Hematopoietic multipotent progenitor cell treated with erythropoietin and hydrocortisone succinate and interleukin-3 and kit ligand, for 15 days (in vitro differentiated cells): Measurements from ENCODE around the gene SCUBE1.

Experiments used
- DNase-seq: peaks from one replicate; pipeline ENCODE4 v3.0.0-alpha.2; 2015; ENCODE audit warnings: low spot score

The SCUBE1 gene

DNA sequence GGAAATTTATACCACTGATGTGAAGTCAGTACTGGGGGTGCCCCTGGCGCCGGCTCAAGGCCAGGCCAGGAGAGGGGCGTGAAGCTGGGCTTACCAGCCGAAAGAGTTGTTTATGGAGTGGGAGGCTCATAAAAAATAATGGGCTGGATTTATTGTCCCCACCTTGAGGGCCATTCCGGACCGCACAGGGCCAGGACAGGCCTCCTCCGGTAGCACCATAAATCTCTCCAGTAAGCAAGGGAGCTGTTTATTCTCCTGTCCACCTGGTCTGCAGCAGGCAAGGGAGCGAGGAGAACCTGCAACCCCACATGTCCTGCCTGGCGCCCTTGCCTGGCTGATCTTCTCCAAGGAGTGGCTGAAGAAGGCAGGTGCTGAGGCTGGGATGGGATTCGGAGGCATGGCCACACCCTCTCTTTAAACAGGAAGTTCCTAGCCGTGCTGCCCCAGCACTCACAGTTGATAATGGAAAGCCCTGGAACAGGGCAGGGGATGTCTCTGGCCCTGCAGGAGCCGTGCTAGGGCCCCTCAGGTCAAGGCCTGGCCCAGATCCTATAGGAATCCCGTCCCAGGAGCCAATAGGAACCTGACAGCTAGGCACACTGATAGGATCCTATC, 65.1 kb downstream of the SCUBE1 start:
- DNase-seq = no peak

DNA sequence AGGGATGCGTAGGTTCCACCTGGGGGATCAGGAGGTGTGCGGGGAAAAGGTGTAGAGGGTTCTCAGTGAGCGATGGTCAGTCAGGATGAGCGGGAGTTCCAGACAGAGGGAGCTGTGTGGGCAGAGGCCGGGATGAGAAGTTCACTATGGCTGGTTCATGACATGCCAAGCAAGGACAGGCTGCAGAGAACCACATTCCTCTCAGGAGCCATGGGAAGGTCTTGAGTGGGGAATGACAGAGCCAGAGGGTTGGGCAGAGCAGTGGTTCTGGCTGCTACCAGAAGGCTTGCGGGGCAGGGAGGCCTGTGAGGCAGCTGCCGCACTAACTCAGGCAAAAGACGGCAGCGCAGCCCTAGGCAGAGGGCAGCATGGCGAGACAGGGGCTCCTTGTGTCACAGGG, 66.1 kb downstream of the SCUBE1 start:
- no peak for DNase-seq

DNA sequence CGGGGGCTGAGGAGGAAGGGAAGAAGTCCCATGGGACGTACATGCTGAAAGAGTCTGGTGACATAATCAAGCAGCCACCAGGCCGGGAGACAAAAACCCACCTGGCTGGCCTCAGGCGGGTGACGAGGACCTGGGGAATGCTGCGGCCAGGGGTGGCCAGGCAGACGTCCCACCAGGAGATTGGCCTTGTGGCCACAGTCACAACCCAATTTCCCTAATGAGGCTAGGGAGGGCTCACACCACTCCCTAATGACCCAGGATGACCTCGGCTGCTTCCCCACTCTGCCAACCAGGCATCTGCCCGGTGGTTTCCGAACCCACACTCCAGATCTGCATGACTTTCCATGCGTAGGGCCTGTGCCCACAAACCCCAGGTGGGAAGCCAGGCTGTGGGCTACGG, 66.9 kb downstream of the SCUBE1 start:
- DNase-seq = no peak

DNA sequence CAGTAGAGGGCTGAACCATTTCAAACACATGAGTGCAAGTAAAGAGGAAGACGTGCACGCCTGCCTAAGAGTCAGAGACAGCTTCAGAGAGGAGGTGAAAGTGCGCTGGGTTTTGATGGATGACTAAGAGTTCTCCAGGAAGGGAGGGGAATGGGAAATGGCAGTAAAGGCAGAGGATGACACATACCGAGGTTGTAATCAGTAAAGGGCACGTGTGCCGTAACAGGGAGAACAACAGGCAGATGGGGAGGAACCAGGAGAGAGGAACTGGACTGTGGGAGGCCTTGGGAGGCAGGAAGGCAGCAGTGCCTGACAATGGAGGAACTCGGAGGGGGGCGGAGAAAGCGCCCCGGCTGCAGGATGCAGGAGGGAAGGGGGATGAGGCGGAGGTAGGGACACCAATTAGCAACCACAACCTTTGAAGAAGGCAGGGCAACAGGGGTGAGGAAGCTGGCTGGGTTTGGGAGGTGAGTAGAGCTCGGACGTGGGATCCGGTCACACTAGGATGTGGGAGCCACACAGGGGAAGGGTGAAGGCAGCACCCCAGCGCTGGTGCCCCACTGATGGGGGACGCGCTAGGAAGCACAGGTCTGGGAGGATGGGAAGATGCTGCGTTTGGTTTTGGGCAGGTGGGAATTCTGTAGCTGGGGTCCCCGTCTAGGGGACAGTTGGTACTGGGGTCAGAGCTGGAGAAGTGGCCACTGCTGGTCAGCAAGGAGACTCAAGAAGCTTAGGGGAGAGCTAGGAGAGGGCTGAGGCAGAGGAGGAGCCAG, 67.4 kb downstream of the SCUBE1 start:
- DNase-seq = no peak

DNA sequence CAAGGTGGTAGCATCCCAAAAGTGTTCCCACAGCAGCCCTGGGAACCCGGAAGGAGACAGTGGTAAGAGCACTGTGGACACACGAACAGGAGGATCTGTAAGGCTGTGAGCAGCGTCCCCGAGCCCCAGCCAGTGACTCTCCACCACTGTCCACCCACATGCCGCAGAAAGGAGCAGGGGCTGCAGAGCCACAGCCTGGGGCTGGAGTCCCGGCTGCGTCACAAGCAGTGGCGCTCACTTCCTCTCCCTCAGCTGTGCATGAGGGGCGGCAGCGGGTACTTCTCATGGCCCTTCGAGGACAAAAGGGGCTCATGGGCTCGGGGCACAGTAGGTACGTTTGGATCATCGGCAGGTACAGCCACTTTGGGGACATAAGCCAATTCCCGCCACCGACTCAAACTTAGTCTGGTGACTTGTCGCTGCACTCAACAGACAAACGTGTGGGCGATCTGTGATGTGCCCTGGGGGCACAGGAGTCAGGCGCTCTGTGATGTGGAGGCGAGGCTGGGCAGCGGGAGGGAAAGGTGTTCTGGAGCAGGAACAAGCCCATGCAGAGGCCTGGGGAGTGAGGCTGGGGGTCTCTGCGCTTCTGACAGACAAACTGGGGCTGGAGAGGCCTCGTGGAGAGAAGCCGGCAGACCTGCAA, 68.5 kb downstream of the SCUBE1 start:
- no peak for DNase-seq

DNA sequence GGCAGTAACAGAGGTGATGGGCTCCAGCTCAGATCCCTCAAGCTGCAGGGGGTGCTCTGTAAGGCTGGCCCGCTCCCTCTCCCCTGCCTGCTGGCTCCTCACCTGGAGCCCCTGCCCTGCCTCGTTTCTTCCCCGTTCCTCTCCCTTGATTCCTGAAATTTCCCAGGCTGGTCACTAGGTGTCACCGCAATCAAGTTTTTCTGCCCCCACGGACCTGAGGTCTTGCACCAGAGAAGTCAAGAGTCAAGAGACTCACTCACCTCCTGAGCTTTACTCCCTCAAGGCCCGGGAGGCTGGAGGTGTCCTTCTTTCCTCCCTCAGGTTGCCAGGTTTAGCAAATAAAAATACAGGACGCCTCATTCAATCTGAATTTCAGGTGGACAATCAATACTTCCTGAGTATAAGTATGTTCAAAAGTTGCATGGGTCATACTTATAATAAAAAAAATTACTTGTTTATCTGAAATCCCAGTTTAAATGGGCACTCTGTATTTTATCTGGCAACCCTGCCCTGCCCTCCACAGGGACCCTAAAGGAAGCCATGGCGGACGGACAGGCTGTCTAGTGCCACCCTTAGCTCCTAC, 69.2 kb downstream of the SCUBE1 start:
- peak; percentile 56 for DNase-seq

DNA sequence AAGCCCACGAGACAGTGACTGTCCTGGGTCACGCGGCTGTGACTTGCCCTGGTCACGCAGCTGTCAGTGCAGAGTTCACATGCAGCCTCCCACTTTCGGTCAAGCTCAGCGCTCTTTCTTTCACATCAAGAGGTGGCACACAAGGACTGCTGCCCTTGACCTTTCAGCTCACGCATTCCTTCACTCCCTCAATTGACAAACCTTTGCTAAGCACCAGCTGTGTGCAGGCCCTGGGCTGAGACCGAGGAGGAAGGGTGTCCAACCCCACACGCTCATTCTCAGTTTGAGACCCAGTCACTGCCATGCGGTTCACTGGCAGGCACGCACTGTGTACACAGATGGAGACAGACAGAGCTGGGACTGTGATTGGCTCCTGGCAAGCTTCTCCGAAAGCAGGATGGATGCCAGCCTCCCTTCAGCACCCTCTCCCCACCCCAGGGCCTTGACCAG, 70.3 kb downstream of the SCUBE1 start:
- no peak for DNase-seq

DNA sequence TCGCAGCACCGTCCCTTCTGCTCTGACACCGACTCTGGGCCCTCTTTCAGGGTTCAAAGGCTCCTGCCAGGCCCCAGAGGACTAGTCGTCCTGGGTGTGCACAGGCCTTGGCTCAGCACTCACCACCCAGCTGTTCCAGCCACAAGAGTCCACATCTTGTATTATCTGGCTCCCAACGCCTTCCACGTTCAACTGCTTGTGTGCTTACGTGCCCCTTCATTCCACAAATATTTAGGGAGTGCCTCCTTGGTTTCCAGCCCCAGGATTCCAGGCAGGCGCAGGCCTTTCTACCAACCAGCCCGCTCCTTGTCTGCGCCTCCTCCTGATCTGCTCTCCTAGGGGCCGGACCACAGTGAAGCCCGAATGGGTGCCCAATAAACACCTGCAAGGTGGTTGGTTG, 70.9 kb downstream of the SCUBE1 start:
- DNase-seq = no peak

DNA sequence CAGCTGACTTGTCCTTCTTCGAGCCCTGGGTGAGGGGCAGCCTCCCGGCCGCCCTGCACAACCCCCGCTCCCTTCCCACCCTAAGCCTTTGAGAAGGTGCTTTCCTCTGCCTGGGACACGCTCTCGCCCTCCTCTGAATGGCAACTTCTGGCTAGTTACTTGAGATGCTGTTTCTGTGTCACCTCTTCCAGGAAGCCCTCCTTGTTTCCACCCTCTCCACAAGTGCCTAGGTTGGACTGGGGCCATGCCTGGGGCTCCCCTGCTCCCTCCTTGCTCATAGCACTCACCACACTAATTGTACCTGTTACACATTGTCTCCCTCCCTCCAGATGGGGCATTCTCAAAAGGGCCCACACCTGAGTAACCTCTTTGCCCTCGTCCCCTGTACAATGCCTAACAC, 72.2 kb downstream of the SCUBE1 start:
- no peak for DNase-seq

DNA sequence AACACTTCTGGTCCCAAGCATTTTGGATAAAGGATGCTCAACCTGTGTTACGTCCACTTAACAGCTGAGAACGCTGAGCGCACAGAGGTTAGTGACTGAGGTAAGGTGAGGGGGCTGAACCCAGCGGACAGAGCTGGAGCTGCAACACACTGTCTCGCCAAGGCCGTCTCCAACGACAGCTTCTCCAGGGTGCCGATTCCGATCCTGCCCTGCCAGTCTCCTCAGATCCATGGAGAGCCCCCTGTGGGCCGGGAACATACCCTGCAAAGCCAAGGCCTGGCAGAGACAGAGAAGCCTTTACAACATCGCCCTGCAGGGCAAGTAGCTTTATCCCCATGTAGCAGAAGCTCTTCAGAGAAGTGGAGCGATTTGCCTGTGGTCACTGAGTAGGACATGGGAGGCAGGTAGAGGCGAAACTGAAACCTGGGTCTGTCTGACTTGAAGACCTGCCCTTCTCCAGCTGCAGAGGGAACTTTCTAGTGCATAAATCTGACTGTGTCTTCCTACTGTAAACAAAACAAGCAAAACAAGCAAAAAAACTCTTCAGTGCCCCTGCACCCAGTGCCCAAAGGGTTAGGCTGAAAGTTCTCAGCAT, 72.8 kb downstream of the SCUBE1 start:
- DNase-seq = no peak

DNA sequence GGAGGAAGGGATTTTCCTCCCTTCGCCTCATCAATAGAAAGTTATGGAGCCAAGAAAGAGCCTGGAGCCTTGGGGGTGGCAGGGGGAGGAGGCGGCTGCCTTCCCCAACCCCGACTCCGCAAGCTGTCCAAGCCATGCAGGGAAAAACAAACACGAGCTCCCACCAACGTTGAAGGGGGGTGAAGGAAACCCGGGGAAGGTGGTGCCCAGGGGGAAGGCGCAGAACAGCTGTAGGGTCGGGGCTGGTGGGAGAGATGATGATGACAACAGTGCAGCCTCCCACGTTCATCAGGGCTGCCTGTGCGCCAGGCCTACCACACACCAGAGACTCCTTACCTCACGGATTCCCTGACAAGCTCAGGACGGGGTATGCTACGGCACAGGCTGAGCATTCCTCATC, 73.5 kb downstream of the SCUBE1 start:
- no peak for DNase-seq

DNA sequence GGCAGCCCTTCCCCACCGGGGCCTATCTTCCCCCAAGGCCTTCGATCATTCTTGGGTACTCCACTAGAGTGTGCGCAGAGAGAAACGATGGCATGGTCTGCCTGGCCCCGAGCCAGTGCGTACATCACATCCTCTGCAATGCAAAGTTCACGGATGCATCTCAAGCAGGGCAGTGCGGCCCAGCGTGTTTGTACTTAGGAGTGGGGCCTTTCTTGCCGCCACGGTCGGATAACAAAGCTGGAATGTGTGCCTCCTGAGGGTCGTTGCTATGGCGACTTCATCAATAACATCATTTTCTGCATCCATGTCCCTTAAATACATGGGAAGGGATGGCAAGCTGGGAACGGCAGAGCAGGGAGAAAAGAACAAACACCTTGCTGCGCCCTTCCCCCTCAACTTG, 73.9 kb downstream of the SCUBE1 start:
- DNase-seq = no peak

DNA sequence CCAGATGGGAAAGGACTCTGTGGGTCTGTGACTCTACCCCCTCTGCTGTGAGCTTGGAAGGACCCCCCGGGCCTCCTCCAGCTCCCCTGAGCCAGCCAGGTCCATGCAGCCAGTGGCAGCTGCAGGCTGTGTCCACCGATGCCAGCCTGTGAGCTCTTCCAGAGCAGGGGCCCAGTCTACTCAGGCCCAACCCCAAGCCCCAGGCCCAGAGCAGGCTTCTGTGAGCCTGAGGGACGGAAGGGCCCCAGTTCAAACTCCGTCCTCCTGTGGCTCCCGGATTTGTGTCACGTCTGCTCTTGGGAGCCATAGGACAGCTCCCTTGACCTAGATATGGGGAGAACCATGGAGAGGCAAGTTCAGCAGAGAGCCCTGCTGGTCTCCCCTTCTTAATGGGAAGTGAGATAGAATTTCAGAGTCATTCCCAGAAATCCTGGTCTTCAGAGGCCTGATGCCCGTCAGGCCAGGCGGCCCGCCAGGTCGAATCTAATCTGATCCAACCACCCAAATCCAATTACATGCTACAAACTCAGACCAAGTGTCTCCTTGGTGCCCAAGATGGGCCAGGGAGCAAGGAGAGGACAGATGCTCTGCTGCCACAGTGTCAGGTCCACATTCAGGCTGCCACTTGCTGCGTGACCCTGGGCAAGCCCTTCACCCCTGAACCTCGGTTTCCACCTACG, 75.1 kb downstream of the SCUBE1 start:
- DNase-seq = no peak

DNA sequence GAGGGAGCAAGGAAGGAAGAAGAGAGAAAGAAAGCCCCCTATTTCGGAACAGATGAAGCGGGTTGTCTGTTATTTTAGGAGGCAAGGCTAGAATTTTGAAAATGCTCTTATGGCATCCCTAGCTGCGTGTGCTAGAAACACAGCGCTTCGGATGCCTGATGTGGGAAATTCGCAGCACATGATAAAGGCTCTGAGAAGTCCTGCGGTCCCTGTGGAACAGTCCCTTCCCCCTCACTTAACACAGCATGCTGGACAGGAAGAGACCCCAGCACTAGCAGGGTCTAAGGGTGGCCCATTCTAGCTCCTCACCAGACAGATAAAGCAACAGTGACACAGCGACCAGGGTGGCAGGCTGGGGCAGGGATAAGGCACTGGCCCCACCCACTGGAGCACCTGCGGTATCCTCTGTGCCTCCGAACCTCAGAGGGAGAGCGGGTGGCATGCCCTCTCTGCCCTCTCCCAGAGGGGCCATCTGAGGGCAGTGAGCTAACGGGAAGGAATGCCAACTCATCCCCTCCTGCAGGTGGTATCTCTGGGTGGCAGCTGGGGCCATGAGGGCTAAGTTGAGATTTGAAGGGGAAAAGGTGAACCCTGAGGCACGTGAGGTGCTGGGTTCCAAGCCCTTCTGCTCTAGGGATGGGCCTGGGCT, 75.7 kb downstream of the SCUBE1 start:
- DNase-seq = peak; percentile 67

DNA sequence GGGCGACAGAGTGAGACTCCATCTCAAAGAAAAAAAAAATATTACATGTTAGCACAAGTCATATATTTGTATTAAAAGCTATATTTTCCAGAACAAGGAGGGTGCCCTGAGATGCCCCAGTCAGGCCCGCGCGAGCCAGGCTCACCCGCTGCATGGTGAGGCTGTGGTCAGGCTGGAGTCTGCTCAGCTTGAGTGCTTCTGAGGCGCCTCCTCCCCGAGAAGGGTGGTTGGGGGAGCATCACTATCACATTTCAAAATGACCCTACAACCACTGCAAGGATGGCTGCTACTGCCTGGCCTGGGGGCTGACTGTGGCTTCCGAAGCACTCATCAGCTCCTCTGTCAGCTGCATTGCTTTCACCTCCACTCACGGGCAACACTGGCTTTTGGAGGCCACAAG, 77.1 kb downstream of the SCUBE1 start:
- no peak for DNase-seq

DNA sequence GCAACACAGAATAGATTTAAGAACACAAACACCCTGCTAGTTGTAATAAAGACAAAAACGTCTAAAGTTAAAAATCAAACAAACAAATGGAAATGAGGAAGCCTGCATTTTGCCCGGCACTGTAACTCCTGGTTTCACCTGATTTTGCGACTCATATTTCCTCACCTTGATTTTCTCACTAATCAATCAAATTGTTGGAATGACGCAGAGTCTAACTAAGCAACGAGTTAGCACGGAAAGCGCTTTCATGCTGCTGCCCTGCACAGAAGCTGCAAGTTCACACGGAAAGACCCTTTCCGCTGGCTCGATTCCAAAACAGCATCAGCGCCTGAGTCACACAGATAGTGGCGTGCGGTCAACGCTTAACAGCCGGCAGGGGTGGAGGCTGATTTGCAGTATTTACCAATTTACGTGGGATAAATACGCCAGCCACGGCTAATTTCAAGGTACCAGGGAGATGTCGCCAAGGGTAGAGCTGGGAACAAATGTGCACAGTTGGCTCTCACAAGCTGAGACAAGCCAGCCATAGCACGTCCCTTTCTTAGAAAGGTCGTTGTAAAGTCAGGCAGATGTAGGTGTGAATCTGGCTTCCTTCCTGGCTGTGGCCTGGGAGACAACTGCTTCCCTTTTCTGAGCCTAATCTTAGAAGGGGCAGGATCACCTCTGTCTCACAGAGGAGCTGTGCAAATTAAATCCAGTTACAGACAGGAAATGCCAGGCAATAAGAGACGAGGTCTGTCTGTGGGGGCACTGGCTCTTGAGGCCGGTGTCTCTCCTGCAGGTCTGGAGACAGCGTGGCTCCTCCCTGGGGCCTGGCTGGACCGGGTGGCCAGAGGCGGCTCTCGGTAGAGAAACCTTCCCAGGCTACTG, 79.3 kb downstream of the SCUBE1 start:
- peak; percentile 74 for DNase-seq

DNA sequence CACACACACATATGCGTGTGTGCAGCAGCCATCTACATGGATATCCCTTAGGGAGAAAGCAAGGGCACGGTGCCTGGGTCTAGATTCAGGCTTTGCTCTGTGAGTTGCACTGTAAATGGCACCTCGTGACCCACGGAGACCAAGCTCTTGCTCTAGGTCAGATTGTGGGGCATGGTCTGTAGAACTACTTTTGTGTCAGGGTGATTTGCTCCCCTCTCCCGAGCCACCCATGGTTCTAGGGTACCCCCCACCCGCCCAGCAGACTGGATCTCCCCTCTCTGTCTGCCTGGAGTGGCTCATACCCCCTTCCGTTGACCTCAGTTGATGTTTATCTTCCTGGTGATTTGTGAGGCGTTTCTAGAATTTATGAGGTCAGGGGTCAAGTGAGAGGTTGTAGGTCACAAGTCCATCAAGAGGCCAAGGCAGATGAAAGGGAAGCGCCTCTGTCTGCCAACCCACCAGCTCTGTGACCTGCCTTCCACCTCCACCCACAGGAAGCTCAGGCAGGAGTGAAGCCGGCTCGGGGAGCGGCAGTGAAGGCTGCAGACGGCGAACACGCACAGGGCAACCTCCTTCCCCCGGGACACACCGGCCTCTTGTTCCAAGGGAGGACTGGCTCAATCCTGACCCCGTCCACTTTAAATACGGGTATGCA, 80.1 kb downstream of the SCUBE1 start:
- no peak for DNase-seq

DNA sequence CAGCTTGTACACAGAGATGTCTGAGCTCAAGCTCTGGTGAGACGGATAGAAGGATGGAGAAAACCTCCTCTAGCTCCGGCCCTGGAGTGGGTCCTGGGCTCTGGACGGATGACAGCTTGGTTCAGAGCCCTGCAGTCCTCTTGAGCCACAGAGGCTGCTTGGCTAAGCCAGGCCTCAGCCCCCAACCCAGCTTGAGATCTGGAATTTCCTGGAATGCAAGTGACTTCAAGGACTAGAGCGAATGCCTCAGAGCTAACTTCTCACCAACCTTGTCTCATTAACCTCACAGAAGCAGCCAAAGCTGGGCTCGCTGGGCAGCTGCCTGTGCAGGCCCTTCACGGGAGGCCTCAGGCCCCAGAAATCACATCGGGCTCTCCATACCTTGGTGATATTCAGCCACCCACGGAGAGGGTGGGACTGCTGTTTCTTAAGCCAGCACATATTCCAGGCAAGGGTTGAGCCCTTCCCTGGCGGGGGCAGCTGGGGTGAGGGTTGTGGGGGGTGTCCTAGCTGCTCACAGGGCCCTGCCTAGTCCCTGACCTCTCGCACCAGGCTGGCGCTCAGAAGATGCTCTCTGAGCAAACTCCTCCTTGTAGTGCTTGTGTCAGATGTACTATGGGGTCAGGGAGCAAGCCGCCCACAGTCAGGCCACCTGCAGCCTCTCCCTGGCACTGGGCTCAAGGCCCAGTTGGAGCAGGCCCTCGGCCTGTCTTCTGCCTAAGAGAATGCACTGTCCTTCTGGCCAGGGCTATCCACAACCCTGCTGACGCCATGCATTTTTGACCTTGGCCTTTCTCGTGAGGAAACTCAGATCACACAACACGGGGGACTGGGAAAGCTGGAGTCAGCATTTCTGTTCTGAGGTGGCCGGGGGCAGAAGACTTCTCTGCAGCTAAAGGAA, 82.6 kb downstream of the SCUBE1 start:
- DNase-seq = no peak

DNA sequence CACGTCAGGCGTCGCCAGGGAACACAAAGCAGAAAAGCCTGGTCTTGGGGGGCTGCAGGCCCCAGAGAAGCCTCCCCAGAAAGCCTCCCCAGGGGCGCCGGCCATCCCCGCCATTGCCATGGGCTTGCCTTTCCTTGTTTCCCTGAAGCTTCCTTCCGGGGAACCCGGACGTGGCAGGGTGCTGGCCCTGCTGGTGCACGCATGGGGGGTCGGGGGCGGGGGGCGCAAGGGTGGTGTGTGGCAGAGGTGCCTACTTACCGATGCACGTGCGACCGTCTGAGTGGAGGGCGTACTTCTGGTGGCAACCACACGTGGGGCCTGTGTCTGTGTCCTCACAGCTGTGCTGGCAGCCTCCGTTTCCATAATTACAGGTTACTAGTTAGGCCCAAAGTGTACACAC, 85.2 kb downstream of the SCUBE1 start:
- no peak for DNase-seq
